Neuronal stem cell (in vitro differentiated cells): Measurements from ENCODE around the gene SMIM28.

Experiments
- DNase-seq: peaks from one replicate; pipeline ENCODE4 v3.0.0-alpha.2; 2013; ENCODE audit warnings: low spot score
- H2AFZ ChIP-seq: one replicate; pipeline ENCODE4 v1.6.1; 2013; ENCODE audit warnings: mild to moderate bottlenecking, low read length, inconsistent platforms
- H2AK5ac ChIP-seq: 2 replicates; pipeline ENCODE4 v1.6.1; 2013; ENCODE audit warnings: low read depth, mild to moderate bottlenecking, inconsistent platforms, low read length, moderate library complexity, mixed read lengths
- H2BK120ac ChIP-seq: 2 replicates; pipeline ENCODE4 v1.6.1; 2013; ENCODE audit warnings: low read depth, mild to moderate bottlenecking, inconsistent platforms, low read length, moderate library complexity, mixed read lengths
- H2BK12ac ChIP-seq: one replicate; pipeline ENCODE4 v1.6.1; 2013; ENCODE audit warnings: low read length, inconsistent platforms
- H2BK15ac ChIP-seq: 2 replicates; pipeline ENCODE4 v1.6.1; 2013; ENCODE audit warnings: mild to moderate bottlenecking, low read length, inconsistent platforms, mixed read lengths
- H2BK5ac ChIP-seq: one replicate; pipeline ENCODE4 v1.6.1; 2013; ENCODE audit warnings: inconsistent platforms, mild to moderate bottlenecking, low read length, moderate library complexity
- H3K14ac ChIP-seq: one replicate; pipeline ENCODE4 v1.6.1; 2013; ENCODE audit warnings: low read length, inconsistent platforms
- H3K18ac ChIP-seq: 2 replicates; pipeline ENCODE4 v1.6.1; 2013; ENCODE audit warnings: low read length, inconsistent platforms
- H3K23ac ChIP-seq: 2 replicates; pipeline ENCODE4 v1.6.1; 2013; ENCODE audit warnings: low read depth, mild to moderate bottlenecking, mixed read lengths, low read length, inconsistent platforms; ENCODE audit not compliant: poor library complexity
- H3K27ac ChIP-seq: replicated peaks from 3 replicates; pipeline ENCODE4 v1.5.1; 2013; ENCODE audit warnings: low read length, inconsistent platforms
- H3K27me3 ChIP-seq, 3 experiments: 2 replicates each; pipeline ENCODE4 v1.6.1; 2013; ENCODE audit warnings: low read length in 3 of 3, mild to moderate bottlenecking in 2 of 3, inconsistent platforms in 1 of 3, low read depth in 1 of 3, mixed read lengths in 1 of 3, moderate library complexity in 1 of 3; ENCODE audit not compliant: control insufficient read depth in 3 of 3, insufficient read depth in 3 of 3
- H3K36me3 ChIP-seq, 2 donors: replicated peaks in 1 of 2; 2 replicates each; pipeline ENCODE4 v1.6.1; 2013; ENCODE audit warnings: low read length in 2 of 2; ENCODE audit not compliant: control insufficient read depth in 2 of 2, insufficient read depth in 2 of 2
- H3K4ac ChIP-seq: 2 replicates; pipeline ENCODE4 v1.6.1; 2013; ENCODE audit warnings: inconsistent platforms, mild to moderate bottlenecking, low read length, moderate library complexity
- H3K4me1 ChIP-seq, 2 donors: 1 replicate in 1 of 2; 2 replicates in 1 of 2; pipeline ENCODE4 v1.6.1; 2013; ENCODE audit warnings: low read length in 2 of 2, low read depth in 1 of 2; ENCODE audit not compliant: control insufficient read depth in 2 of 2, insufficient read depth in 1 of 2
- H3K4me2 ChIP-seq: one replicate; pipeline ENCODE4 v1.6.1; 2013; ENCODE audit warnings: mild to moderate bottlenecking, low read length, inconsistent platforms; ENCODE audit not compliant: insufficient read depth, poor library complexity, severe bottlenecking
- H3K4me3 ChIP-seq, 2 donors: 2 replicates each; pipeline ENCODE4 v1.5.1; 2013; ENCODE audit warnings: low read length in 2 of 2, mild to moderate bottlenecking in 2 of 2, inconsistent platforms in 1 of 2, moderate library complexity in 1 of 2
- H3K79me1 ChIP-seq: one replicate; pipeline ENCODE4 v1.6.1; 2013; ENCODE audit warnings: low read depth, mild to moderate bottlenecking, inconsistent platforms, low read length, moderate library complexity
- H3K9ac ChIP-seq: one replicate; pipeline ENCODE4 v1.6.1; 2013; ENCODE audit warnings: mild to moderate bottlenecking, low read depth, low read length, inconsistent platforms; ENCODE audit not compliant: poor library complexity
- H3K9me3 ChIP-seq, 2 donors: replicated peaks in 1 of 2; 2 replicates each; pipeline versions ENCODE3 to v1.6.1; 2013; ENCODE audit warnings: low read length in 2 of 2, mild to moderate bottlenecking in 2 of 2, inconsistent platforms in 1 of 2, low read depth in 1 of 2, mixed read lengths in 1 of 2, moderate library complexity in 1 of 2; ENCODE audit not compliant: control insufficient read depth in 2 of 2, insufficient read depth in 1 of 2
- H4K8ac ChIP-seq: one replicate; pipeline ENCODE4 v1.6.1; 2013; ENCODE audit warnings: low read depth, mild to moderate bottlenecking, inconsistent platforms, low read length, moderate library complexity
- H4K91ac ChIP-seq: one replicate; pipeline ENCODE4 v1.6.1; 2013; ENCODE audit warnings: low read length, low read depth, mild to moderate bottlenecking, inconsistent platforms; ENCODE audit not compliant: poor library complexity
- WGBS, 2 donors: extraction: QIAGEN DNeasy Blood & Tissue Kit; methylation state at CpG; one replicate each; pipeline ENCODE4 v1.1.7; 2013; ENCODE audit warnings: missing lambda C conversion rate in 2 of 2, mixed read lengths in 1 of 2; ENCODE audit not compliant: insufficient read length in 2 of 2, insufficient replicate concordance in 1 of 2; ENCODE audit errors: extremely low coverage in 2 of 2; 5-methylcytosine and 5-hydroxymethylcytosine counted together

SMIM28 gene

DNA sequence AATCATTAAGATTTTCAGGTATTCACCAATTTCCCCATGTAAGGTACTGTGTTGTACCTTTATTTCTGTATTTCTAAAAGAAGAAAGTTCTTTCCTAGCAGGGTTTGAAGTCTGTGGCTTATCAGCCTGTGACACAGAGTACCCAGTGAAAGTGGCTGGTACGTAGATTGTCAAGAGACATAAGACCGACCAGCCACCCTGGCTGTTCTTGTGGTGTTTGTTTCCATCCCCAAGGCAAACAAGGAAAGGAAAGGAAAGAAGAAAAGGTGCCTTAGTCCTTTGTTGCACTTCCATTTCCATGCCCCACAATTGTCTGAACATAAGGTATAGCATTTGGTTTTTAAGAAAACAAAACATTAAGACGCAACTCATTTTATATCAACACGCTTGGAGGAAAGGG, 40.6 kb upstream of the SMIM28 start:
- H3K4ac ChIP-seq = no peak overlapping the region
- peaks cover 0 to 4% (median 0%) of the 10 kb centered on the region in 3 experiments for H3K27me3 ChIP-seq
- H2BK5ac ChIP-seq = no peak overlapping the region
- H4K91ac ChIP-seq = no peak overlapping the region
- H2AK5ac ChIP-seq = no peak overlapping the region
- no peak overlapping the region for H3K23ac ChIP-seq
- H3K18ac ChIP-seq = no peak overlapping the region
- H2AFZ ChIP-seq = no peak overlapping the region
- H3K14ac ChIP-seq = no peak overlapping the region
- no peak overlapping the region for H3K4me3 ChIP-seq
- H4K8ac ChIP-seq = no peak overlapping the region
- DNase-seq = no peak
- WGBS, 2 donors = no CpG with 5 or more reads among the region's 4 CpGs
- no peaks in the 10 kb centered on the region for H3K4me1 ChIP-seq
- no peaks in the 10 kb centered on the region for H3K9me3 ChIP-seq
- no peak overlapping the region for H3K4me2 ChIP-seq
- no peak overlapping the region for H2BK12ac ChIP-seq
- H3K9ac ChIP-seq = no peak overlapping the region
- no peak overlapping the region for H2BK120ac ChIP-seq
- H3K79me1 ChIP-seq = no peaks in the 10 kb centered on the region
- peaks cover 0 to 2% of the 10 kb centered on the region in 2 donors for H3K36me3 ChIP-seq
- H2BK15ac ChIP-seq = no peak overlapping the region
- no peak overlapping the region for H3K27ac ChIP-seq

DNA sequence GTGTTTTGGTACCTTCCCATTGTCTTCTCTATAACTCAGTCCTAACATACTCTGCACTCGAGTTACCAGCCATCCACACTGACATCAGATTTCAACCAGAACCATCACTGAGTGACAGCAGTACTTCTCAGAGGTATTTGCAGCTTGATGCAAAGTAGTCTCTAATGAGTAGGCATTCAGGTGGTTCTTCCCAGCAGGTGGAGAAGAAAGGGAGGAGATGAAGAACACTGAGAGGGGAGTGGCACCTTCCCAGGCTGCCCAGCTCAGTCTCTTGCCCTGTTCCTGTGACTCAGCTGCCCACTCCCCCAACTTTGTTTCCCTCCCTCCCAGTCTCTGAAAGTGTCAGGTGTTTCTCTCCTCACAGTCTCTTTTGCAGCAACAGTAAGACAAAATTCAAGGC, 38.7 kb upstream of the SMIM28 start:
- Histone ChIP-seq H3K4me1 (no peaks in the 10 kb centered on the region), H2AK5ac (no peak overlapping the region), H3K4me2 (no peak overlapping the region), H2BK15ac (no peak overlapping the region), H3K79me1 (no peaks in the 10 kb centered on the region), H3K14ac (no peak overlapping the region), H3K27me3 (peaks cover 0 to 4% (median 0%) of the 10 kb centered on the region in 3 experiments), H3K18ac (no peak overlapping the region), H3K27ac (no peak overlapping the region), H3K4ac (no peak overlapping the region), H2BK120ac (no peak overlapping the region), H2BK5ac (no peak overlapping the region), H4K8ac (no peak overlapping the region), H2BK12ac (no peak overlapping the region), H4K91ac (no peak overlapping the region), H3K9me3 (no peaks in the 10 kb centered on the region), H3K4me3 (no peak overlapping the region), H3K36me3 (peaks cover 0 to 2% of the 10 kb centered on the region in 2 donors), H3K9ac (no peak overlapping the region), H3K23ac (no peak overlapping the region), H2AFZ (no peak overlapping the region)
- WGBS, 2 donors = no CpG with 5 or more reads among the region's 1 CpG
- no peak for DNase-seq

DNA sequence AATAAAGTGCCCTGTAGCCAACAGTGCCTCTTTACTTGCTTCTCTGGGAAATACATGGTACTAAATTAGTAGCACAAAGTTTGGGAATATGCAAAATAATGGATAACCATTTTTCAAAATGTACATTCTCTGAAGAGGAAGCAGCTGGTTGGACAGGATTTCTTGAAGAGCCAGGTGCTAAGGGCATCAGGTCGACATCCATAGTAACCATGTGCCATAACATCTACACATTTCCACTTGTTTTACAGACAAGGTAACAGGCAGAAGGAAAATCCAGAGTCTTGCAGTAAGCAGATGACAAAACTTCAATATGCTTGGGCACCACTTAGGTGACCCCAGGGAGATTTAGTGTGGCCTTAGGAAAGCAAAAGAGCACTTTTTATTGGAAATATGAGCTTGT, 36.5 kb upstream of the SMIM28 start:
- H3K79me1 ChIP-seq = no peaks in the 10 kb centered on the region
- no peak overlapping the region for H2AK5ac ChIP-seq
- no peak overlapping the region for H2BK15ac ChIP-seq
- H3K4ac ChIP-seq = no peak overlapping the region
- no peaks in the 10 kb centered on the region for H3K9me3 ChIP-seq
- no peak overlapping the region for H3K27ac ChIP-seq
- no peak overlapping the region for H3K18ac ChIP-seq
- peaks cover 0 to 2% of the 10 kb centered on the region in 2 donors for H3K36me3 ChIP-seq
- no peak overlapping the region for H4K91ac ChIP-seq
- no CpG with 5 or more reads among the region's 1 CpG for WGBS, 2 donors
- H2BK12ac ChIP-seq = no peak overlapping the region
- no peak overlapping the region for H4K8ac ChIP-seq
- no peak overlapping the region for H3K4me3 ChIP-seq
- peaks cover 0 to 4% (median 0%) of the 10 kb centered on the region in 3 experiments for H3K27me3 ChIP-seq
- no peak overlapping the region for H2AFZ ChIP-seq
- no peak overlapping the region for H2BK120ac ChIP-seq
- H3K14ac ChIP-seq = no peak overlapping the region
- no peak overlapping the region for H3K9ac ChIP-seq
- no peaks in the 10 kb centered on the region for H3K4me1 ChIP-seq
- no peak overlapping the region for H3K23ac ChIP-seq
- H3K4me2 ChIP-seq = no peak overlapping the region
- H2BK5ac ChIP-seq = no peak overlapping the region
- no peak for DNase-seq

DNA sequence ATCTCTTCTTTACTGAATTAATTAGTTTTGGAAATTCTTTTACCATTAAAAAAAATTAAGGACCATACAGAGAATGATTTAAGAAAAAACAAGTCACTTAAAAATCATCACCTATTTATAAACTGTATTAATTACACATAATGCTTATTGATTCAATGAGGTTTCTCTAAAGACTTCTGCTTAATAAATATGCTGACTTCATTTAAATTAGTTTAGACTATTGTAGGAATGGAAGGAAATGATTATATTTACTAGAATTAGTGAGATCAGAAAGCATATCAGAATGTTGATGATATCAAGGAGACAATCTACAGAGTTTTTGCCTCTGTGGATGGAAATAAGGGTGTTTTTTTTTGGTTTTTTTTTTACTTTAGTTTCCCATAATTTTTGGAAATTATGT, 34.6 kb upstream of the SMIM28 start:
- Histone ChIP-seq H3K4me1 (no peaks in the 10 kb centered on the region), H2BK120ac (no peak overlapping the region), H3K4me3 (no peak overlapping the region), H2BK5ac (no peak overlapping the region), H3K9me3 (no peaks in the 10 kb centered on the region), H3K14ac (no peak overlapping the region), H3K23ac (no peak overlapping the region), H3K18ac (no peak overlapping the region), H3K36me3 (no peaks in the 10 kb centered on the region), H2BK12ac (no peak overlapping the region), H4K91ac (no peak overlapping the region), H3K4ac (no peak overlapping the region), H3K27me3 (peaks cover 0 to 4% (median 0%) of the 10 kb centered on the region in 3 experiments), H2BK15ac (no peak overlapping the region), H2AK5ac (no peak overlapping the region), H3K9ac (no peak overlapping the region), H3K4me2 (no peak overlapping the region), H4K8ac (no peak overlapping the region), H3K79me1 (no peaks in the 10 kb centered on the region), H3K27ac (no peak overlapping the region), H2AFZ (no peak overlapping the region)
- DNase-seq = no peak
